NCI-H345 (cell line): Measurements from ENCODE around the gene COX7A2.

Experiments
- DNase-seq: peaks from one replicate; lab custom pipeline; 2025; lab: John Stamatoyannopoulos, UW

COX7A2 gene

GRCh38 chr6:75199889-75200288 lies 43.7 kb downstream of the COX7A2 start:
- DNase-seq = no peak

GRCh38 chr6:75196081-75196687 lies 47.4 kb downstream of the COX7A2 start:
- DNase-seq = no peak

- no peak for DNase-seq
These were observed 55.2 kb downstream of the COX7A2 start for GRCh38 chr6:75188221-75188925.
